HFFc6 (cell line): ENCODE results near the gene RSPH6A. TPM values are rescaled to one million over a fixed set of nuclear protein-coding genes. Genes with fewer than 3 reads are reported as not detected.

Experiments
- DNase-seq: peaks from one replicate; pipeline ENCODE4 v3.0.0-alpha.2; 2018
- H3K27ac Mint-ChIP-seq: 2 replicates; pipeline ENCODE4 v1.8.0; 2020; ENCODE audit warnings: mild to moderate bottlenecking, mixed read lengths
- H3K27me3 Mint-ChIP-seq: 2 replicates; pipeline ENCODE4 v1.8.0; 2021; ENCODE audit warnings: mild to moderate bottlenecking, moderate library complexity, mixed read lengths; ENCODE audit not compliant: insufficient read depth
- H3K36me3 Mint-ChIP-seq: 2 replicates; pipeline ENCODE4 v1.8.0; 2021; ENCODE audit warnings: low read depth, mixed read lengths
- H3K4me1 Mint-ChIP-seq: 2 replicates; pipeline ENCODE4 v1.8.0; 2020; ENCODE audit warnings: low read depth, mixed read lengths
- H3K4me3 Mint-ChIP-seq: 2 replicates; pipeline ENCODE4 v1.8.0; 2020; ENCODE audit warnings: mild to moderate bottlenecking, moderate library complexity, mixed read lengths
- H3K9me3 Mint-ChIP-seq: 2 replicates; pipeline ENCODE4 v1.8.0; 2020; ENCODE audit warnings: mild to moderate bottlenecking, mixed read lengths
- total RNA-seq, 6 experiments: library from RNA; stranded (reverse); fragmentation: NEBNext Ultra II Directional; extraction: Animal tissue kit (Norgen Biotek cat#: 25700); gene quantifications; 2 replicates in 1 of 6; 3 replicates in 5 of 6; pipeline ENCODE4 v1.2.3, GENCODE V29; 2021
- TF ChIP-seq, protein P1 (sequence below): fragments of 200-600 bp; sonication (generic); IDR thresholded peaks from 2 replicates; pipeline ENCODE4 v1.5.0; 2021; ENCODE audit warnings: antibody characterized with exemption, mild to moderate bottlenecking

Gene RSPH6A
- total RNA-seq, 6 experiments from 2014 or later = 0.07 TPM; not detected in 5

DNA sequence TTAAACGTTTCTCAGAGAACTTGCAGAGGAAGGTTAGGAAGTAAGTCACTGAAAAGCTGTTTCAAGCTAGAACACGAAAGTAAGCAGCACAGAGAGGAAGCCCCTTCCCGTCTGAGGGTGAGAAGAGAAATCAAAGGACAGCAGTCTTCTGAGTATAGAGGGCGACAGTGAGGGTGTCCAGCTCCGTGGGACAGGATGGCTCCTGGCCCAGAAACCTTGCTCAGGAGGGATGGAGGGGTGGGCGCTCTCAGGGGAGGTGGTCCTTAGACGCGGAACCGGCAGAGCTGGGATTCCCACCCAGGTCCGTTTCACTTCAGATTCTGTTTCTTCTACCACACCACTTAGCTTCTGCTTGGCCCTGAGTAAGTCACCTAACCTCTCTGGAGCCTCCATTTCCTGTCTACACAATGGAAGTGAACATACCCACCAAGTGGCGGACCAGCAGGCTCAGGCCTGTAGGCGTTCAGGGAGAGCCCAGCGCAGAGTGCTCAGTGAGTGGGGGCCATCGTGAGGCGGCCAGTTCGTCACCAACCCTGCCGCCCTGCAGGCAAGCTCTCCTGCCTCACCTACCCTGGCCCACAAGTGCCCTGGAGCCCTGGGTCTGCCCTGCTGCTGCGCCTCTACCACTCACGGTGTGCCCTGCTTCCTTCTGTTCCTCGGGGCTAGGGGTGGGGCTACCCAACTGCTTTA, 5.5 kb upstream of the RSPH6A start:
- H3K36me3 Mint-ChIP-seq = peaks cover 5% of the 10 kb centered on the region
- no peak overlapping the region for H3K4me3 Mint-ChIP-seq
- TF ChIP-seq, protein P1, sequence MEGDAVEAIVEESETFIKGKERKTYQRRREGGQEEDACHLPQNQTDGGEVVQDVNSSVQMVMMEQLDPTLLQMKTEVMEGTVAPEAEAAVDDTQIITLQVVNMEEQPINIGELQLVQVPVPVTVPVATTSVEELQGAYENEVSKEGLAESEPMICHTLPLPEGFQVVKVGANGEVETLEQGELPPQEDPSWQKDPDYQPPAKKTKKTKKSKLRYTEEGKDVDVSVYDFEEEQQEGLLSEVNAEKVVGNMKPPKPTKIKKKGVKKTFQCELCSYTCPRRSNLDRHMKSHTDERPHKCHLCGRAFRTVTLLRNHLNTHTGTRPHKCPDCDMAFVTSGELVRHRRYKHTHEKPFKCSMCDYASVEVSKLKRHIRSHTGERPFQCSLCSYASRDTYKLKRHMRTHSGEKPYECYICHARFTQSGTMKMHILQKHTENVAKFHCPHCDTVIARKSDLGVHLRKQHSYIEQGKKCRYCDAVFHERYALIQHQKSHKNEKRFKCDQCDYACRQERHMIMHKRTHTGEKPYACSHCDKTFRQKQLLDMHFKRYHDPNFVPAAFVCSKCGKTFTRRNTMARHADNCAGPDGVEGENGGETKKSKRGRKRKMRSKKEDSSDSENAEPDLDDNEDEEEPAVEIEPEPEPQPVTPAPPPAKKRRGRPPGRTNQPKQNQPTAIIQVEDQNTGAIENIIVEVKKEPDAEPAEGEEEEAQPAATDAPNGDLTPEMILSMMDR = no peak
- peaks cover 8% of the 10 kb centered on the region; the same call in 1 of the 2 replicates for H3K4me1 Mint-ChIP-seq
- H3K9me3 Mint-ChIP-seq = no peaks in the 10 kb centered on the region
- peaks cover 4% of the 10 kb centered on the region for H3K27me3 Mint-ChIP-seq
- no peak for DNase-seq
- no peak overlapping the region for H3K27ac Mint-ChIP-seq

- DNase-seq = no peak
- H3K4me3 Mint-ChIP-seq = no peak overlapping the region
- H3K36me3 Mint-ChIP-seq = peaks cover 5% of the 10 kb centered on the region; the same call in 1 of the 2 replicates
- H3K9me3 Mint-ChIP-seq = no peaks in the 10 kb centered on the region
- peaks cover 2% of the 10 kb centered on the region; the same call in 1 of the 2 replicates for H3K27me3 Mint-ChIP-seq
- TF ChIP-seq, protein P1 = no peak
- peaks cover 8% of the 10 kb centered on the region; the same call in 1 of the 2 replicates for H3K4me1 Mint-ChIP-seq
- H3K27ac Mint-ChIP-seq = peak overlapping the region; percentile 31; the same call in 1 of the 2 replicates
These were observed 4.7 kb upstream of the RSPH6A start for GRCh38 chr19:45819769-45820168.

GRCh38 chr19:45817725-45818301, 2.7 kb upstream of the RSPH6A start:
- TF ChIP-seq, protein P1 = no peak
- Mint-ChIP-seq H3K27ac (peak overlapping the region; percentile 38; the same call in 1 of the 2 replicates), H3K27me3 (peaks cover 2% of the 10 kb centered on the region; the same call in 1 of the 2 replicates), H3K4me3 (no peak overlapping the region), H3K4me1 (peaks cover 8% of the 10 kb centered on the region; the same call in 1 of the 2 replicates), H3K9me3 (no peaks in the 10 kb centered on the region), H3K36me3 (peaks cover 6% of the 10 kb centered on the region; the same call in 1 of the 2 replicates)
- no peak for DNase-seq

DNA sequence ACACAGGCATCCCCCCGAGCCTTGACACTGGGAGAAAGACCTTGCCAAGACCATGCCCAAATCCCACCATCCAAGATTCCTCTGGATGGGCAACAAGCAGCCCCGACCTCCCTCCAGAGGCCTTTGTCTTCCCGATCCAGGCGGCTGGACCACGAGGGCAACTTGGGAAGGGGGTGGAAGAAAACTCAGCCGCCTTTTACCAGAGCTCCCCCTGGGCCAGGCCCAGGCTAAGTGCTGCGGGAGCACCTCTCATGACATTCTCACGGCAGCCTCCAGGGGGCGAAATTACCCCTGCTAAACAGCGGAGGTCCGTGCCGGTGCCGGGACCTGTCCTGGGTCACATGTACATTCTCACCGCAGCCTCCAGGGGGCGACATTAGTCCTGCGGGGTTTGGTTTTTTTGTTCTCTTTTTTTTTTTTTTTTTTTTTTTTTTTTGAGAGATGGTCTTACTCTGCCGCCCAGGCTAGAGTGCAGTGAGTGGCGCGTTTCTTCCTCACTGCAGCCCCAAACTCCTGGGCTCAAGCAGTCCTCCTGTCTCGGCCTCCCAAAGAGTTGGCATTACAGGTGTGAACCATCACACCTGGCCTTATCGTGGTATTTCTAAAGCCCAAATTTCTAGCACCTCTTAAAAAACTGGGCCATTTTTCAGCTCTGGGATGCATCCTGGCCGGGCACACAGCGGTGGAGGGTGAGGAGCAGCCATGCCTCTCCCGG, 2.1 kb upstream of the RSPH6A start:
- Mint-ChIP-seq H3K9me3 (no peaks in the 10 kb centered on the region), H3K4me1 (peaks cover 8% of the 10 kb centered on the region; the same call in 1 of the 2 replicates), H3K27ac (peak overlapping the region; percentile 38; the same call in 1 of the 2 replicates), H3K36me3 (peaks cover 6% of the 10 kb centered on the region; the same call in 1 of the 2 replicates), H3K4me3 (no peak overlapping the region), H3K27me3 (peaks cover 2% of the 10 kb centered on the region)
- TF ChIP-seq, protein P1 = peak; percentile 99
- peak; percentile 91 for DNase-seq

GRCh38 chr19:45816236-45817009, 1.3 kb upstream of the RSPH6A start:
- H3K27me3 Mint-ChIP-seq = peaks cover 2% of the 10 kb centered on the region
- no peak for DNase-seq
- peaks cover 6% of the 10 kb centered on the region; the same call in 1 of the 2 replicates for H3K36me3 Mint-ChIP-seq
- H3K4me3 Mint-ChIP-seq = no peak overlapping the region
- TF ChIP-seq, protein P1 = no peak
- H3K9me3 Mint-ChIP-seq = no peaks in the 10 kb centered on the region
- H3K4me1 Mint-ChIP-seq = peaks cover 8% of the 10 kb centered on the region; the same call in 1 of the 2 replicates
- no peak overlapping the region for H3K27ac Mint-ChIP-seq
